Kidney epithelial cell (primary cell): ENCODE results near the gene MGAT3. TPM values are rescaled to one million over a fixed set of nuclear protein-coding genes. Genes with fewer than 3 reads are reported as not detected.

Source experiments
- DNase-seq: peaks from one replicate; pipeline ENCODE4 v3.0.0-alpha.2; 2010; ENCODE audit warnings: low read depth
- H3K27me3 ChIP-seq: 2 replicates; pipeline ENCODE4 v1.6.0; 2011; ENCODE audit warnings: low read length; ENCODE audit not compliant: control insufficient read depth, insufficient read depth
- H3K36me3 ChIP-seq: 2 replicates; pipeline ENCODE4 v1.5.1; 2011; ENCODE audit warnings: low read length; ENCODE audit not compliant: control insufficient read depth, insufficient read depth
- H3K4me3 ChIP-seq: 2 replicates; pipeline ENCODE4 v1.5.1; 2011; ENCODE audit warnings: low read depth, mild to moderate bottlenecking, control low read depth, low read length
- CTCF ChIP-seq: IDR thresholded peaks from 2 replicates; pipeline ENCODE4 v1.5.1; 2011; ENCODE audit warnings: mild to moderate bottlenecking, moderate library complexity, low read length, control low read depth, inconsistent platforms; ENCODE audit not compliant: insufficient read depth, poor library complexity, severe bottlenecking
- total RNA-seq: library from RNA; depleted of rRNA; stranded (reverse); fragments of >200 nt; gene quantifications from 2 replicates; pipeline ENCODE4 v1.2.3, GENCODE V29; 2015

Gene MGAT3
- total RNA-seq, 1 donor from 2014 or later = 4.1 TPM

- peak overlapping the region; percentile 39 for H3K4me3 ChIP-seq
- H3K27me3 ChIP-seq = peaks cover 22% of the 10 kb centered on the region
- H3K36me3 ChIP-seq = no peaks in the 10 kb centered on the region
- no peak for TF ChIP-seq CTCF
- DNase-seq = no peak
Observed at GRCh38 chr22:39457556-39458443, 988 bp downstream of the MGAT3 start.

- no peak for DNase-seq
Observed at GRCh38 chr22:39458444-39459083, 1.8 kb downstream of the MGAT3 start.

GRCh38 chr22:39459681-39460080 lies 2.9 kb downstream of the MGAT3 start:
- peaks cover 22% of the 10 kb centered on the region for H3K27me3 ChIP-seq
- no peak overlapping the region for H3K4me3 ChIP-seq
- no peaks in the 10 kb centered on the region for H3K36me3 ChIP-seq
- no peak for TF ChIP-seq CTCF
- no peak for DNase-seq

More at GRCh38 chr22:39458444-39459083, 1.8 kb downstream of the MGAT3 start:
- TF ChIP-seq CTCF = no peak
- Histone ChIP-seq H3K27me3 (peaks cover 22% of the 10 kb centered on the region), H3K4me3 (no peak overlapping the region), H3K36me3 (no peaks in the 10 kb centered on the region)

- Histone ChIP-seq H3K27me3 (peaks cover 11% of the 10 kb centered on the region), H3K36me3 (no peaks in the 10 kb centered on the region), H3K4me3 (no peak overlapping the region)
- no peak for TF ChIP-seq CTCF
- no peak for DNase-seq
Observed at GRCh38 chr22:39462443-39463221, 5.8 kb downstream of the MGAT3 start.

- no peak for DNase-seq
- no peak for TF ChIP-seq CTCF
- Histone ChIP-seq H3K36me3 (no peaks in the 10 kb centered on the region), H3K27me3 (peaks cover 6% of the 10 kb centered on the region), H3K4me3 (no peak overlapping the region)
Observed at GRCh38 chr22:39463277-39463676, 6.5 kb downstream of the MGAT3 start.
